Femur (tissue), 1 donor: ENCODE measurements around the gene TOP1.

Experiments
- DNase-seq: peaks from one replicate; pipeline ENCODE4 v3.0.0-alpha.2; 2017

Gene TOP1

GRCh38 chr20:41148942-41149341 lies 120.3 kb downstream of the TOP1 start:
- DNase-seq: no peak

GRCh38 chr20:41150664-41151063 lies 122.0 kb downstream of the TOP1 start:
- DNase-seq: no peak

GRCh38 chr20:41151134-41151869 lies 122.7 kb downstream of the TOP1 start:
- no peak for DNase-seq

GRCh38 chr20:41152108-41152757 lies 123.6 kb downstream of the TOP1 start:
- no peak for DNase-seq

- DNase-seq: no peak
These were observed 126.0 kb downstream of the TOP1 start for GRCh38 chr20:41154436-41155176.

GRCh38 chr20:41155261-41155660 lies 126.6 kb downstream of the TOP1 start:
- no peak for DNase-seq

- no peak for DNase-seq
These were observed 129.5 kb downstream of the TOP1 start for GRCh38 chr20:41158082-41158625.

GRCh38 chr20:41159547-41159946 lies 130.9 kb downstream of the TOP1 start:
- DNase-seq: no peak

- no peak for DNase-seq
These were observed 132.1 kb downstream of the TOP1 start for GRCh38 chr20:41160686-41161085.

GRCh38 chr20:41161886-41162285 lies 133.3 kb downstream of the TOP1 start:
- DNase-seq: no peak

- DNase-seq: no peak
These were observed 133.8 kb downstream of the TOP1 start for GRCh38 chr20:41162396-41162795.

- no peak for DNase-seq
These were observed 135.2 kb downstream of the TOP1 start for GRCh38 chr20:41163821-41164220.

- DNase-seq: no peak
These were observed 136.6 kb downstream of the TOP1 start for GRCh38 chr20:41165001-41165882.

- DNase-seq: peak; percentile 16
These were observed 137.8 kb downstream of the TOP1 start for GRCh38 chr20:41166201-41167117.

- DNase-seq: peak; percentile 8
These were observed 138.5 kb downstream of the TOP1 start for GRCh38 chr20:41167118-41167470.

GRCh38 chr20:41167481-41168253 lies 139.0 kb downstream of the TOP1 start:
- peak; percentile 21 for DNase-seq

- peak; percentile 16 for DNase-seq
These were observed 139.9 kb downstream of the TOP1 start for GRCh38 chr20:41168281-41169161.

- no peak for DNase-seq
These were observed 140.6 kb downstream of the TOP1 start for GRCh38 chr20:41169162-41169690.

GRCh38 chr20:41169791-41170351 lies 141.2 kb downstream of the TOP1 start:
- DNase-seq: peak; percentile 16
